HepG2 (cell line): ENCODE measurements around the gene HIVEP2. TPM values are rescaled to one million over a fixed set of nuclear protein-coding genes. Genes with fewer than 3 reads are reported as not detected.

Source experiments
- GPN1 ChIP-seq: sonication (generic); formaldehyde crosslinking; IDR thresholded peaks from 2 replicates; pipeline ENCODE4 v1.5.1; 2020; ENCODE audit warnings: missing genetic modification reagents, borderline replicate concordance
- MIER2 ChIP-seq: IDR thresholded peaks from 2 replicates; pipeline ENCODE4 v1.6.1; 2016; ENCODE audit warnings: missing biosample characterization, missing genetic modification reagents
- NFE2L1 ChIP-seq: sonication (generic); formaldehyde crosslinking; IDR thresholded peaks from 2 replicates; pipeline ENCODE4 v1.4.0; 2020; ENCODE audit warnings: missing genetic modification reagents, mild to moderate bottlenecking, borderline replicate concordance
- REPIN1 ChIP-seq: sonication (generic); formaldehyde crosslinking; IDR thresholded peaks from 2 replicates; pipeline ENCODE4 v1.8.0; 2022; ENCODE audit warnings: missing genetic modification reagents, low read depth, mild to moderate bottlenecking, borderline replicate concordance
- RNF219 ChIP-seq: sonication (generic); formaldehyde crosslinking; IDR thresholded peaks from 2 replicates; pipeline ENCODE4 v1.5.0; 2020; ENCODE audit warnings: mild to moderate bottlenecking, missing genetic modification reagents
- TCF12 ChIP-seq, 2 experiments: fragments of 450-650 bp in 1 of 2; sonication (generic) in 1 of 2; formaldehyde crosslinking in 1 of 2; IDR thresholded peaks; 2 replicates each; pipeline versions ENCODE4 v1.6.1 to v1.8.0; 2017 to 2022; ENCODE audit warnings: antibody characterized with exemption in 1 of 2, mild to moderate bottlenecking in 1 of 2, missing genetic modification reagents in 1 of 2, moderate library complexity in 1 of 2
- ZNF224 ChIP-seq: sonication (generic); formaldehyde crosslinking; IDR thresholded peaks from 2 replicates; pipeline ENCODE4 v1.5.0; 2020; ENCODE audit warnings: mild to moderate bottlenecking, missing genetic modification reagents
- ZNF280D ChIP-seq: sonication (generic); formaldehyde crosslinking; IDR thresholded peaks from 2 replicates; pipeline ENCODE4 v1.5.1; 2020; ENCODE audit warnings: mild to moderate bottlenecking, missing genetic modification reagents
- ZNF674 ChIP-seq: sonication (generic); formaldehyde crosslinking; IDR thresholded peaks from 2 replicates; pipeline ENCODE4 v1.5.0; 2020; ENCODE audit warnings: low read depth, mild to moderate bottlenecking, missing genetic modification reagents
- ZNF709 ChIP-seq: sonication (generic); formaldehyde crosslinking; IDR thresholded peaks from 2 replicates; pipeline ENCODE4 v1.5.0; 2020; ENCODE audit warnings: mild to moderate bottlenecking, missing genetic modification reagents
- ZNF749 ChIP-seq: sonication (generic); formaldehyde crosslinking; IDR thresholded peaks from 2 replicates; pipeline ENCODE4 v1.8.0; 2022; ENCODE audit warnings: mild to moderate bottlenecking, missing genetic modification reagents, moderate library complexity, borderline replicate concordance
- ZSCAN12 ChIP-seq: sonication (generic); formaldehyde crosslinking; IDR thresholded peaks from 2 replicates; pipeline ENCODE4 v1.9.0; 2021; ENCODE audit warnings: mild to moderate bottlenecking, missing genetic modification reagents
- polyA plus RNA-seq, 8 experiments: library from polyadenylated mRNA; depleted of rRNA in 3 of 8; stranded (reverse) in 7 of 8; unstranded in 1 of 8; fragments of >200 nt; fragmentation: Illumina TruSeq in 4 of 8; extraction: Trizol in 4 of 8; gene quantifications; 2 replicates each; pipeline versions ENCODE4 v1.2.1 to v1.2.3, GENCODE V29; 2011 to 2016; ENCODE audit warnings: low read depth in 4 of 8, missing spikeins in 1 of 8, mixed read lengths in 1 of 8; ENCODE audit not compliant: insufficient read depth in 1 of 8
- total RNA-seq, 5 experiments: library from RNA; depleted of rRNA; stranded (reverse); fragments of >200 nt; fragmentation: Illumina TruSeq; extraction: Trizol; gene quantifications; 2 replicates each; pipeline ENCODE4 v1.2.3, GENCODE V29; 2016; ENCODE audit warnings: low read depth in 1 of 5
- TF ChIP-seq, protein P1 (sequence below), 2 experiments: sonication (generic) in 1 of 2; formaldehyde crosslinking in 1 of 2; IDR thresholded peaks; 2 replicates each; pipeline versions ENCODE4 v1.6.1 to v1.9.0; 2014 to 2022; ENCODE audit warnings: antibody characterized with exemption in 1 of 2, borderline replicate concordance in 1 of 2, inconsistent platforms in 1 of 2, low read depth in 1 of 2, missing genetic modification reagents in 1 of 2
- TF ChIP-seq, protein P2 (sequence below): sonication (generic); formaldehyde crosslinking; IDR thresholded peaks from 2 replicates; pipeline ENCODE4 v1.8.1; 2023; ENCODE audit warnings: mild to moderate bottlenecking, missing genetic modification reagents

The HIVEP2 gene
- total and polyA plus RNA-seq, 2 of the 13 experiments (the other 11 are each of a cell fraction or from before 2014, with no cell fraction given): 3.4 to 12.9 TPM

DNA sequence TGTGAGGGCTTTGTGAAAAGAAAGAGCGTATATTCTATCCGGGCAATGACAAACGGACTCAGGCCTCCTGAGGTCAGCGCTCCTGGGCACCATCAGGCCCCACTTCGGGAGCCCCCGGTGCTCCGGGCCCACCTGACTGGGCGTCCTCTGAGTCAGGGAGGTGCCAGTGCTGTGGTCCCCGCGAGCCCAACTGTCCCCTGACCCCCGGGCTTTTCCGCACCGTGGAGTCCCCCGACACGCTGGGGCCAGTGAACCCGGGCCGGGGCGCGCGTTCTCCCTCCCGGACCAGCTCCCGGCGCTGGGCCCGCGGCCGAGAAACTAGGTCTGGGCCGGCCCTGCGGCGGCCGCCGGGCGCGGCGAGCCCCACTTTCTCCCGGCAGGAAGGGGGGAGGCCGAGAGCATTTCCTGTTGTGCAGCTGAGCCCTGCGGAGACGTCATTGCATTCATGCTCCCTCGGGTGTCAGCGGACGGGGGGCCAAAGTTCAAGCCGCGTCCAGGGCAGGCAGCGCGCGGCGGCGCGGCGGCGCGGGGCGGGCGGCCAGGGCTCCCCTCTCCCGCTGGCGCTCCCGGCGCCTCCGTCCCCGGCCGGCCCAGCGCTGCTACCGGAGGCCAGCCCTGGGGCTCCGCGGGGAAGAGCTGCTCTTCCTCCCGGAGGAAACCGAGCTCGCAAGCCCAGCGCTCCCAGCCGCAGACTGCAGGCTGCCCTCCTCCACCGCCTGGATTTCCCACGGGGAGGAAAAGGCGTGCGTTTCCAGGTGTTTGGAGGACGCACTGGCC is 18.3 kb downstream of the HIVEP2 start (continued):
- TF ChIP-seq, protein P1, sequence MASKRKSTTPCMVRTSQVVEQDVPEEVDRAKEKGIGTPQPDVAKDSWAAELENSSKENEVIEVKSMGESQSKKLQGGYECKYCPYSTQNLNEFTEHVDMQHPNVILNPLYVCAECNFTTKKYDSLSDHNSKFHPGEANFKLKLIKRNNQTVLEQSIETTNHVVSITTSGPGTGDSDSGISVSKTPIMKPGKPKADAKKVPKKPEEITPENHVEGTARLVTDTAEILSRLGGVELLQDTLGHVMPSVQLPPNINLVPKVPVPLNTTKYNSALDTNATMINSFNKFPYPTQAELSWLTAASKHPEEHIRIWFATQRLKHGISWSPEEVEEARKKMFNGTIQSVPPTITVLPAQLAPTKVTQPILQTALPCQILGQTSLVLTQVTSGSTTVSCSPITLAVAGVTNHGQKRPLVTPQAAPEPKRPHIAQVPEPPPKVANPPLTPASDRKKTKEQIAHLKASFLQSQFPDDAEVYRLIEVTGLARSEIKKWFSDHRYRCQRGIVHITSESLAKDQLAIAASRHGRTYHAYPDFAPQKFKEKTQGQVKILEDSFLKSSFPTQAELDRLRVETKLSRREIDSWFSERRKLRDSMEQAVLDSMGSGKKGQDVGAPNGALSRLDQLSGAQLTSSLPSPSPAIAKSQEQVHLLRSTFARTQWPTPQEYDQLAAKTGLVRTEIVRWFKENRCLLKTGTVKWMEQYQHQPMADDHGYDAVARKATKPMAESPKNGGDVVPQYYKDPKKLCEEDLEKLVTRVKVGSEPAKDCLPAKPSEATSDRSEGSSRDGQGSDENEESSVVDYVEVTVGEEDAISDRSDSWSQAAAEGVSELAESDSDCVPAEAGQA (IDR thresholded peaks at IDR 0.05; ENCODE audit: low read depth): peak; percentile 82
- TF ChIP-seq, protein P1 (CRISPR knock-in tag; IDR thresholded peaks at IDR 0.05; ENCODE audit: borderline replicate concordance): 0 out of 2 replicates have a peak, but pooled peaks have one; percentile 66
- TF ChIP-seq REPIN1 (peak; percentile 90), RNF219 (CRISPR knock-in tag) (peak; percentile 84; the same call in 1 of the 2 replicates), MIER2 (CRISPR knock-in tag) (peak; percentile 38; the same call in 1 of the 2 replicates), NFE2L1 (CRISPR knock-in tag) (no peak), ZSCAN12 (CRISPR knock-in tag) (peak; percentile 88), ZNF674 (peak; percentile 95), ZNF224 (CRISPR knock-in tag) (0 out of 2 replicates have a peak, but pooled peaks have one; percentile 60), GPN1 (CRISPR knock-in tag) (0 out of 2 replicates have a peak, but pooled peaks have one; percentile 49), ZNF280D (CRISPR knock-in tag) (0 out of 2 replicates have a peak, but pooled peaks have one; percentile 21), ZNF709 (peak; percentile 83; the same call in 1 of the 2 replicates), ZNF749 (CRISPR knock-in tag) (peak; percentile 80; the same call in 1 of the 2 replicates), TCF12 (IDR thresholded peaks at IDR 0.05) (no peak), TCF12 (CRISPR knock-in tag; IDR thresholded peaks at IDR 0.05) (peak; percentile 57)
- TF ChIP-seq, protein P2, sequence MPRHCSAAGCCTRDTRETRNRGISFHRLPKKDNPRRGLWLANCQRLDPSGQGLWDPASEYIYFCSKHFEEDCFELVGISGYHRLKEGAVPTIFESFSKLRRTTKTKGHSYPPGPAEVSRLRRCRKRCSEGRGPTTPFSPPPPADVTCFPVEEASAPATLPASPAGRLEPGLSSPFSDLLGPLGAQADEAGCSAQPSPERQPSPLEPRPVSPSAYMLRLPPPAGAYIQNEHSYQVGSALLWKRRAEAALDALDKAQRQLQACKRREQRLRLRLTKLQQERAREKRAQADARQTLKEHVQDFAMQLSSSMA (CRISPR knock-in tag): 0 out of 2 replicates have a peak, but pooled peaks have one; percentile 70
